Measurements from ENCODE around the gene PRMT2. TPM values are rescaled to one million over a fixed set of nuclear protein-coding genes. Genes with fewer than 3 reads are reported as not detected.

PRMT2 gene
- total RNA-seq, 4 donors from 2014 or later: 102 to 113 (median 107) TPM

GRCh38 chr21:46637952-46638746, 2.7 kb downstream of the PRMT2 start:
- DNase-seq (ENCODE audit: low spot score in 2 of 2): no peak
- H3K27ac ChIP-seq: no peak overlapping the region
- H3K27me3 ChIP-seq: no peaks in the 10 kb centered on the region
- WGBS: 41% methylated on average over 3 of the region's 3 CpGs
- H3K36me3 ChIP-seq: peaks cover 18% of the 10 kb centered on the region
- peaks cover 55% of the 10 kb centered on the region for H3K4me1 ChIP-seq
- no peak for TF ChIP-seq EP300 (IDR thresholded peaks at IDR 0.05)
- TF ChIP-seq POLR2AphosphoS5 (IDR thresholded peaks at IDR 0.05): no peak
- TF ChIP-seq POLR2A (IDR thresholded peaks at IDR 0.05): no peak
- no peak for TF ChIP-seq CTCF (IDR thresholded peaks at IDR 0.05)
- H3K9me3 ChIP-seq: no peaks in the 10 kb centered on the region
- peak overlapping the region; percentile 4 for H3K4me3 ChIP-seq

- Histone ChIP-seq H3K27ac (no peak overlapping the region), H3K9me3 (no peaks in the 10 kb centered on the region), H3K36me3 (peaks cover 34% of the 10 kb centered on the region), H3K27me3 (no peaks in the 10 kb centered on the region), H3K4me1 (peaks cover 48% of the 10 kb centered on the region), H3K4me3 (no peak overlapping the region)
- no peak for DNase-seq (ENCODE audit: low spot score in 2 of 2)
- TF ChIP-seq POLR2AphosphoS5 (IDR thresholded peaks at IDR 0.05): no peak
- peak; percentile 24 to 31 for TF ChIP-seq CTCF (IDR thresholded peaks at IDR 0.05)
- WGBS: 76% methylated on average over 8 of the region's 8 CpGs
These were observed 4.3 kb downstream of the PRMT2 start for GRCh38 chr21:46639489-46640386.

- no peaks in the 10 kb centered on the region for H3K9me3 ChIP-seq
- no peak for TF ChIP-seq EP300 (IDR thresholded peaks at IDR 0.05)
- no peak for TF ChIP-seq CTCF (IDR thresholded peaks at IDR 0.05)
- no peak for TF ChIP-seq POLR2AphosphoS5 (IDR thresholded peaks at IDR 0.05)
- TF ChIP-seq POLR2A (IDR thresholded peaks at IDR 0.05): no peak
- no peak overlapping the region for H3K27ac ChIP-seq
- H3K27me3 ChIP-seq: no peaks in the 10 kb centered on the region
- peaks cover 35% of the 10 kb centered on the region for H3K4me1 ChIP-seq
- DNase-seq (ENCODE audit: low spot score in 2 of 2): no peak
- peaks cover 53% of the 10 kb centered on the region for H3K36me3 ChIP-seq
- 63% methylated on average over 8 of the region's 8 CpGs for WGBS
- no peak overlapping the region for H3K4me3 ChIP-seq
These were observed 6.2 kb downstream of the PRMT2 start for GRCh38 chr21:46641656-46642055.

GRCh38 chr21:46643379-46644177, 8.1 kb downstream of the PRMT2 start:
- H3K9me3 ChIP-seq: no peaks in the 10 kb centered on the region
- TF ChIP-seq CTCF (IDR thresholded peaks at IDR 0.05): no peak
- TF ChIP-seq EP300 (IDR thresholded peaks at IDR 0.05): no peak
- no peak for TF ChIP-seq POLR2A (IDR thresholded peaks at IDR 0.05)
- TF ChIP-seq POLR2AphosphoS5 (IDR thresholded peaks at IDR 0.05): no peak
- 80% methylated on average over 12 of the region's 12 CpGs for WGBS
- no peak overlapping the region for H3K4me3 ChIP-seq
- no peaks in the 10 kb centered on the region for H3K27me3 ChIP-seq
- DNase-seq (ENCODE audit: low spot score in 2 of 2): no peak
- peaks cover 71% of the 10 kb centered on the region for H3K36me3 ChIP-seq
- H3K27ac ChIP-seq: no peak overlapping the region
- H3K4me1 ChIP-seq: peaks cover 16% of the 10 kb centered on the region
